Spinal cord (tissue), 10 donors: ENCODE measurements around the gene CRNKL1. TPM values are rescaled to one million over a fixed set of nuclear protein-coding genes. Genes with fewer than 3 reads are reported as not detected.

Experiments
- DNase-seq, 6 donors: peaks; one replicate each; pipeline versions ENCODE4 v3.0.0 to v3.0.0-alpha.2; 2013 to 2015; ENCODE audit warnings: low spot score in 6 of 6, low read depth in 4 of 6
- H3K27ac ChIP-seq: one replicate; pipeline ENCODE4 v1.5.1; 2013; ENCODE audit warnings: low read depth, low read length, control low read depth
- H3K27me3 ChIP-seq: one replicate; pipeline ENCODE4 v1.6.1; 2013; ENCODE audit warnings: low read length; ENCODE audit not compliant: control insufficient read depth, insufficient read depth
- H3K36me3 ChIP-seq: one replicate; pipeline ENCODE4 v1.6.1; 2013; ENCODE audit warnings: low read length; ENCODE audit not compliant: control insufficient read depth, insufficient read depth
- H3K4me1 ChIP-seq: one replicate; pipeline ENCODE4 v1.6.1; 2013; ENCODE audit warnings: low read length; ENCODE audit not compliant: control insufficient read depth, insufficient read depth
- H3K4me3 ChIP-seq: one replicate; pipeline ENCODE4 v1.5.1; 2013; ENCODE audit warnings: low read depth, low read length, control low read depth
- H3K9me3 ChIP-seq: one replicate; pipeline ENCODE4 v1.6.1; 2013; ENCODE audit warnings: low read length; ENCODE audit not compliant: control insufficient read depth, insufficient read depth
- WGBS: methylation state at CpG from one replicate; pipeline ENCODE4 v1.1.5; 2013; ENCODE audit warnings: missing lambda C conversion rate; ENCODE audit not compliant: insufficient coverage; 5-methylcytosine and 5-hydroxymethylcytosine counted together
- long read RNA-seq, 4 donors: transcript quantifications; one replicate each; lab custom pipeline, GENCODE V29; 2026
- polyA plus RNA-seq, 2 donors: library from polyadenylated mRNA; unstranded; fragments of 120-200 nt; gene quantifications; one replicate each; pipeline ENCODE4 v1.2.1, GENCODE V29; 2013; ENCODE audit not compliant: insufficient read length in 2 of 2
- total RNA-seq, 2 donors: library from RNA; depleted of rRNA in 1 of 2; stranded (reverse); fragments of 120-200 nt in 1 of 2; fragments of >200 nt in 1 of 2; gene quantifications; one replicate each; pipeline versions ENCODE4 v1.2.3 to v1.2.4, GENCODE V29; 2013 to 2014
- donor health status: healthy.

The CRNKL1 gene
- 10 to 100 TPM; 39.3 to 45.5 TPM for total RNA-seq
- 10 to 100 TPM; 21.8 to 25.0 TPM for polyA plus RNA-seq
- long read RNA-seq, donor 1, full-length matches to known transcripts = 6 of 6 reads
- long read RNA-seq, donor 1, partial matches to known transcripts = 0 of 6 reads
- long read RNA-seq, donor 1, other reads (novel, unspliced or antisense) = 0 of 6 reads
- long read RNA-seq, donor 2, full-length matches to known transcripts = 1 of 1 reads
- long read RNA-seq, donor 2, partial matches to known transcripts = 0 of 1 reads
- long read RNA-seq, donor 2, other reads (novel, unspliced or antisense) = 0 of 1 reads
- long read RNA-seq, donor 3 = 0 reads
- long read RNA-seq, donor 4, full-length matches to known transcripts = 6 of 21 reads
- long read RNA-seq, donor 4, partial matches to known transcripts = 15 of 21 reads
- long read RNA-seq, donor 4, other reads (novel, unspliced or antisense) = 0 of 21 reads

GRCh38 chr20:20052074-20052970 lies at the start of gene CRNKL1, which contains the start of gene CFAP61:
Gene CRNKL1, minus strand, starts transcription at chr20:20052466. Its CDS starts 124 bp downstream, at chr20:20052342.
Gene CFAP61, plus strand, starts transcription at chr20:20052532. Its CDS starts 4,122 bp downstream, at chr20:20056654.
- Histone ChIP-seq H3K36me3 (peaks cover 16% of the 10 kb centered on the region), H3K9me3 (no peaks in the 10 kb centered on the region), H3K4me3 (peak within 1 kb of the TSS; percentile 98), H3K4me1 (no peaks in the 10 kb centered on the region), H3K27ac (peak within 1 kb of the TSS; percentile 82), H3K27me3 (no peaks in the 10 kb centered on the region)
- 0% methylated on average over 64 of the region's 67 CpGs for WGBS
- DNase-seq = peak; percentile 92 to 99 (median 98)

- H3K27ac ChIP-seq = no peak overlapping the region
- no peaks in the 10 kb centered on the region for H3K36me3 ChIP-seq
- H3K9me3 ChIP-seq = no peaks in the 10 kb centered on the region
- DNase-seq = peak in 1 of 6 donors; percentile 36
- H3K4me3 ChIP-seq = no peak overlapping the region
- no peaks in the 10 kb centered on the region for H3K27me3 ChIP-seq
- no peaks in the 10 kb centered on the region for H3K4me1 ChIP-seq
Measured at GRCh38 chr20:20100881-20101280, 48.6 kb upstream of the CRNKL1 start.

GRCh38 chr20:20096421-20096820 lies 44.2 kb upstream of the CRNKL1 start:
- Histone ChIP-seq H3K9me3 (no peaks in the 10 kb centered on the region), H3K27ac (no peak overlapping the region), H3K4me1 (no peaks in the 10 kb centered on the region), H3K36me3 (no peaks in the 10 kb centered on the region), H3K27me3 (no peaks in the 10 kb centered on the region), H3K4me3 (no peak overlapping the region)
- 46% methylated on average over 9 of the region's 11 CpGs for WGBS
- peak in 2 of 6 donors; percentile 83 to 91 for DNase-seq

- Histone ChIP-seq H3K27me3 (no peaks in the 10 kb centered on the region), H3K4me3 (no peak overlapping the region), H3K36me3 (no peaks in the 10 kb centered on the region), H3K27ac (no peak overlapping the region), H3K9me3 (no peaks in the 10 kb centered on the region), H3K4me1 (no peaks in the 10 kb centered on the region)
- no peak for DNase-seq
- WGBS = 80% methylated on average over 9 of the region's 10 CpGs
Measured at GRCh38 chr20:20095114-20095872, 43.0 kb upstream of the CRNKL1 start.

- Histone ChIP-seq H3K4me3 (no peak overlapping the region), H3K9me3 (no peaks in the 10 kb centered on the region), H3K36me3 (no peaks in the 10 kb centered on the region), H3K27me3 (no peaks in the 10 kb centered on the region), H3K27ac (no peak overlapping the region), H3K4me1 (no peaks in the 10 kb centered on the region)
- no peak for DNase-seq
- 76% methylated on average over 4 of the region's 6 CpGs for WGBS
Measured at GRCh38 chr20:20094410-20094809, 42.1 kb upstream of the CRNKL1 start.

GRCh38 chr20:20092827-20093226 lies 40.6 kb upstream of the CRNKL1 start:
- Histone ChIP-seq H3K27ac (no peak overlapping the region), H3K36me3 (no peaks in the 10 kb centered on the region), H3K4me3 (no peak overlapping the region), H3K27me3 (no peaks in the 10 kb centered on the region), H3K9me3 (no peaks in the 10 kb centered on the region), H3K4me1 (no peaks in the 10 kb centered on the region)
- 91% methylated on average over 3 of the region's 4 CpGs for WGBS
- DNase-seq = no peak

- no peak overlapping the region for H3K4me3 ChIP-seq
- H3K36me3 ChIP-seq = no peaks in the 10 kb centered on the region
- no peak for DNase-seq
- H3K27me3 ChIP-seq = no peaks in the 10 kb centered on the region
- no peaks in the 10 kb centered on the region for H3K9me3 ChIP-seq
- H3K27ac ChIP-seq = no peak overlapping the region
- H3K4me1 ChIP-seq = no peaks in the 10 kb centered on the region
- no CpG with 5 or more reads among the region's 1 CpG for WGBS
Measured at GRCh38 chr20:20089939-20090338, 37.7 kb upstream of the CRNKL1 start.

- Histone ChIP-seq H3K9me3 (no peaks in the 10 kb centered on the region), H3K36me3 (no peaks in the 10 kb centered on the region), H3K4me3 (no peak overlapping the region), H3K4me1 (no peaks in the 10 kb centered on the region), H3K27ac (no peak overlapping the region), H3K27me3 (no peaks in the 10 kb centered on the region)
- 87% methylated on average over 4 of the region's 4 CpGs for WGBS
- no peak for DNase-seq
Measured at GRCh38 chr20:20089018-20089417, 36.8 kb upstream of the CRNKL1 start.

GRCh38 chr20:20085812-20086211 lies 33.5 kb upstream of the CRNKL1 start:
- Histone ChIP-seq H3K4me1 (no peaks in the 10 kb centered on the region), H3K36me3 (no peaks in the 10 kb centered on the region), H3K27me3 (no peaks in the 10 kb centered on the region), H3K9me3 (no peaks in the 10 kb centered on the region), H3K27ac (no peak overlapping the region), H3K4me3 (no peak overlapping the region)
- 63% methylated on average over 2 of the region's 2 CpGs for WGBS
- no peak for DNase-seq
